WTC11 (cell line): Measurements from ENCODE around the gene MAP7D1. TPM values are rescaled to one million over a fixed set of nuclear protein-coding genes. Genes with fewer than 3 reads are reported as not detected.

ENCODE experiments used
- ATAC-seq: fragments of 200-7000 bp; cut with Tn5 transposase; 2 replicates; pipeline ENCODE4 v1.10.0; 2021; ENCODE audit warnings: mild to moderate bottlenecking, moderate library complexity
- CTCF ChIA-PET: fragments of 300-600 bp; sonication (Branson Sonifier 250); formaldehyde crosslinking; loops from one replicate; lab custom pipeline; 2021; ENCODE audit warnings: antibody characterized with exemption; lab: Charles Lee
- POLR2A ChIA-PET: fragments of 350-600 bp; sonication (Branson Sonifier 250); formaldehyde crosslinking; loops from one replicate; lab custom pipeline; 2021; ENCODE audit warnings: antibody characterized with exemption; lab: Charles Lee
- DNase-seq: peaks from one replicate; pipeline ENCODE4 v3.0.0; 2021; ENCODE audit warnings: low spot score
- H3K27ac Mint-ChIP-seq: 2 replicates; pipeline ENCODE4 v1.8.0; 2021; ENCODE audit warnings: mixed read lengths
- H3K27me3 Mint-ChIP-seq: 2 replicates; pipeline ENCODE4 v1.8.0; 2021; ENCODE audit warnings: low read depth, mild to moderate bottlenecking, moderate library complexity, mixed read lengths
- H3K36me3 Mint-ChIP-seq: 2 replicates; pipeline ENCODE4 v1.8.0; 2021; ENCODE audit warnings: mixed read lengths
- H3K4me1 Mint-ChIP-seq: 2 replicates; pipeline ENCODE4 v1.8.0; 2022; ENCODE audit warnings: mixed read lengths
- H3K4me3 Mint-ChIP-seq: 2 replicates; pipeline ENCODE4 v1.8.0; 2021; ENCODE audit warnings: mild to moderate bottlenecking, moderate library complexity, mixed read lengths
- H3K9me3 Mint-ChIP-seq: 2 replicates; pipeline ENCODE4 v1.8.0; 2021; ENCODE audit warnings: mixed read lengths
- ATF2 ChIP-seq: sonication (generic); formaldehyde crosslinking; IDR thresholded peaks from 2 replicates; pipeline ENCODE4 v1.8.1; 2022; ENCODE audit warnings: low read depth, missing genetic modification reagents, borderline replicate concordance
- CBFB ChIP-seq: sonication (generic); formaldehyde crosslinking; IDR thresholded peaks from 2 replicates; pipeline ENCODE4 v1.8.1; 2022; ENCODE audit warnings: mild to moderate bottlenecking, low read depth, missing genetic modification reagents
- E2F1 ChIP-seq: sonication (generic); formaldehyde crosslinking; IDR thresholded peaks from 2 replicates; pipeline ENCODE4 v1.8.0; 2022; ENCODE audit warnings: mild to moderate bottlenecking, missing genetic modification reagents
- ELF4 ChIP-seq: sonication (generic); formaldehyde crosslinking; IDR thresholded peaks from 2 replicates; pipeline ENCODE4 v1.8.1; 2022; ENCODE audit warnings: low read depth, mild to moderate bottlenecking, moderate library complexity, missing genetic modification reagents
- ESRRA ChIP-seq: sonication (generic); formaldehyde crosslinking; IDR thresholded peaks from 2 replicates; pipeline ENCODE4 v1.8.1; 2022; ENCODE audit warnings: mild to moderate bottlenecking, missing genetic modification reagents, borderline replicate concordance
- ETV6 ChIP-seq: sonication (generic); formaldehyde crosslinking; IDR thresholded peaks from 2 replicates; pipeline ENCODE4 v1.8.1; 2022; ENCODE audit warnings: mild to moderate bottlenecking, missing genetic modification reagents
- GABPB1 ChIP-seq: sonication (generic); formaldehyde crosslinking; IDR thresholded peaks from 2 replicates; pipeline ENCODE4 v1.8.1; 2023; ENCODE audit warnings: mild to moderate bottlenecking, missing genetic modification reagents
- GRHL2 ChIP-seq: fragments of 250-450 bp; sonication (Bioruptor Pico); IDR thresholded peaks from 2 replicates; pipeline ENCODE4 v1.8.0; 2022; ENCODE audit warnings: mild to moderate bottlenecking, moderate library complexity; ENCODE audit not compliant: insufficient replicate concordance, severe bottlenecking
- JAZF1 ChIP-seq: fragments of 250-450 bp; sonication (Bioruptor Pico); IDR thresholded peaks from 2 replicates; pipeline ENCODE4 v1.9.0; 2021; ENCODE audit warnings: moderate library complexity, mild to moderate bottlenecking, inconsistent platforms
- MAX ChIP-seq: sonication (generic); formaldehyde crosslinking; IDR thresholded peaks from 2 replicates; pipeline ENCODE4 v1.8.0; 2022; ENCODE audit warnings: mild to moderate bottlenecking, missing genetic modification reagents
- MLX ChIP-seq: sonication (generic); formaldehyde crosslinking; IDR thresholded peaks from 2 replicates; pipeline ENCODE4 v1.8.1; 2023; ENCODE audit warnings: mild to moderate bottlenecking, missing genetic modification reagents, moderate library complexity
- NR2C2 ChIP-seq: sonication (generic); formaldehyde crosslinking; IDR thresholded peaks from 2 replicates; pipeline ENCODE4 v1.8.0; 2022; ENCODE audit warnings: mild to moderate bottlenecking, missing genetic modification reagents
- PRDM15 ChIP-seq: sonication (generic); formaldehyde crosslinking; IDR thresholded peaks from 2 replicates; pipeline ENCODE4 v1.8.0; 2022; ENCODE audit warnings: missing genetic modification reagents
- PREB ChIP-seq: sonication (generic); formaldehyde crosslinking; IDR thresholded peaks from 2 replicates; pipeline ENCODE4 v1.8.1; 2022; ENCODE audit warnings: mild to moderate bottlenecking, missing genetic modification reagents, moderate library complexity, borderline replicate concordance
- PRRX2 ChIP-seq: fragments of 250-450 bp; sonication (Bioruptor Pico); IDR thresholded peaks from 2 replicates; pipeline ENCODE4 v1.8.0; 2021; ENCODE audit warnings: mild to moderate bottlenecking
- SP1 ChIP-seq: sonication (generic); formaldehyde crosslinking; conservative IDR thresholded peaks from 2 replicates; pipeline ENCODE4 v1.8.1; 2022; ENCODE audit warnings: missing genetic modification reagents
- STAT6 ChIP-seq: sonication (generic); formaldehyde crosslinking; conservative IDR thresholded peaks from 2 replicates; pipeline ENCODE4 v1.8.1; 2023; ENCODE audit warnings: mild to moderate bottlenecking, low read depth, missing genetic modification reagents, moderate library complexity
- TCF7 ChIP-seq: sonication (generic); formaldehyde crosslinking; IDR thresholded peaks from 2 replicates; pipeline ENCODE4 v1.8.0; 2022; ENCODE audit warnings: mild to moderate bottlenecking, low read depth, missing genetic modification reagents, moderate library complexity
- TP53 ChIP-seq: sonication (generic); formaldehyde crosslinking; IDR thresholded peaks from 2 replicates; pipeline ENCODE4 v1.8.1; 2023; ENCODE audit warnings: mild to moderate bottlenecking, missing genetic modification reagents
- USF1 ChIP-seq: sonication (generic); formaldehyde crosslinking; IDR thresholded peaks from 2 replicates; pipeline ENCODE4 v1.8.0; 2022; ENCODE audit warnings: mild to moderate bottlenecking, missing genetic modification reagents
- ZNF121 ChIP-seq: sonication (generic); formaldehyde crosslinking; IDR thresholded peaks from 2 replicates; pipeline ENCODE4 v1.8.0; 2023; ENCODE audit warnings: missing genetic modification reagents
- ZNF317 ChIP-seq: sonication (generic); formaldehyde crosslinking; IDR thresholded peaks from 2 replicates; pipeline ENCODE4 v1.8.1; 2023; ENCODE audit warnings: low read depth, mild to moderate bottlenecking, moderate library complexity, missing genetic modification reagents, borderline replicate concordance
- ZNF425 ChIP-seq: fragments of 250-450 bp; sonication (Bioruptor Pico); conservative IDR thresholded peaks from 2 replicates; pipeline ENCODE4 v1.9.0; 2021; ENCODE audit warnings: mild to moderate bottlenecking
- ZNF671 ChIP-seq: fragments of 250-450 bp; sonication (Bioruptor Pico); IDR thresholded peaks from 2 replicates; pipeline ENCODE4 v1.8.0; 2021; ENCODE audit warnings: mild to moderate bottlenecking
- total RNA-seq: library from RNA; stranded (reverse); gene quantifications from 3 replicates; pipeline ENCODE4 v1.2.3, GENCODE V29; 2021

Gene MAP7D1
- total RNA-seq, 1 experiment from 2014 or later = 88.7 TPM

GRCh38 chr1:36179220-36179600, 23.2 kb downstream of the MAP7D1 start (continued):
- no peak for TF ChIP-seq PRDM15 (CRISPR knock-in tag)
- no peak for TF ChIP-seq MAX (CRISPR knock-in tag)
- no peak for TF ChIP-seq ELF4
- no peak for TF ChIP-seq ZNF671 (CRISPR knock-in tag)
- TF ChIP-seq GABPB1 (CRISPR knock-in tag) = no peak
- no peak for TF ChIP-seq PREB (CRISPR knock-in tag)
- no peak for TF ChIP-seq ATF2 (CRISPR knock-in tag)
- TF ChIP-seq ETV6 (CRISPR knock-in tag) = no peak
- TF ChIP-seq ESRRA = no peak
- no peak for TF ChIP-seq ZNF121 (CRISPR knock-in tag)
- TF ChIP-seq SP1 = no peak
- no peak for TF ChIP-seq TCF7 (CRISPR knock-in tag)
- no peak for TF ChIP-seq STAT6
- TF ChIP-seq PRRX2 (CRISPR knock-in tag) = no peak

GRCh38 chr1:36182734-36183133, 26.8 kb downstream of the MAP7D1 start:
- no peaks in the 10 kb centered on the region for H3K27me3 Mint-ChIP-seq
- H3K4me3 Mint-ChIP-seq = no peak overlapping the region
- peak; percentile 42 for ATAC-seq
- TF ChIP-seq SP1 = no peak
- TF ChIP-seq ZNF425 = no peak
- no peak for TF ChIP-seq GRHL2 (CRISPR knock-in tag)
- TF ChIP-seq E2F1 (CRISPR knock-in tag) = no peak
- no peak for TF ChIP-seq MLX (CRISPR knock-in tag)
- no peak for TF ChIP-seq NR2C2 (CRISPR knock-in tag)
- TF ChIP-seq TP53 (CRISPR knock-in tag) = no peak
- no peak for TF ChIP-seq JAZF1
- TF ChIP-seq ZNF317 (CRISPR knock-in tag) = no peak
- no peak for TF ChIP-seq USF1 (CRISPR knock-in tag)
- no peak for TF ChIP-seq CBFB (CRISPR knock-in tag)
- ChIA-PET CTCF (interaction anchor here (0.5 to 2.2 kb wide), 17 partner anchors 10 to 1316 kb away, joined by 3 to 19 read pairs (median 4); partner anchors contain the start of genes MAP7D1, THRAP3 and TRAPPC3), POLR2A (interaction anchor here (0.7 to 1.3 kb wide), 6 partner anchors 33 to 229 kb away, joined by 3 to 10 read pairs (median 6); partner anchors contain the start of genes SH3D21 and TRAPPC3)
- H3K27ac Mint-ChIP-seq = peak overlapping the region; percentile 47
- H3K36me3 Mint-ChIP-seq = peaks cover 17% of the 10 kb centered on the region
- peak; percentile 33 for DNase-seq
- peaks cover 21% of the 10 kb centered on the region for H3K4me1 Mint-ChIP-seq
- H3K9me3 Mint-ChIP-seq = no peaks in the 10 kb centered on the region
